Heart left ventricle (tissue), 13 donors: Measurements from ENCODE around the gene RAX2.

Experiments
- POLR2A ChIP-seq, 2 donors: fragments of 450-650 bp; IDR thresholded peaks; one replicate each; pipeline ENCODE4 v1.6.1; 2017; ENCODE audit warnings: antibody characterized with exemption in 2 of 2, mild to moderate bottlenecking in 2 of 2, moderate library complexity in 2 of 2
- TF ChIP-seq, protein P1 (sequence below), 12 donors: fragments of 200-600 bp; sonication (generic) in 4 of 12; IDR thresholded peaks; one replicate each; pipeline versions ENCODE4 v1.5.0 to v1.8.0; 2018 to 2022; ENCODE audit warnings: antibody characterized with exemption in 12 of 12, mild to moderate bottlenecking in 5 of 12
- donor health status: ischemic (EF 13 %, LVEDD 7.1; RV severe dilation, severe dysfunction).
- donor health status: DM: no; HTN: yes; CAD: no.
- donor health status: DM: no; HTN: no; CAD: no.
- donor health status: ischemic (EF 25% LVEDD 6.9; RV normal size, moderate dysfunction).
- donor health status: ischemic (EF 25% LVEDD 5.7; RV mildly dilated, moderate dysfunction).
- donor health status: ischemic (EF 35%, LVEDD 5.7; RV mildly dilated, moderate dysfunction).
- donor health status: nonischemic (EF 11% LVEDD 7.7; RV severe dilation, severe dysfunction).
- donor health status: DM: yes; HTN: yes; CAD: no.
- donor health status: PGD.
- donor health status: ischemic (EF 29% LVEDD 5.4; RV normal size, mild dysfunction).
- donor health status: nonischemic (EF 23%, LVEDD 6.1; RV moderate dilation, normal function).

GRCh38 chr19:3821156-3821555 is 49.1 kb upstream of the RAX2 start:
- TF ChIP-seq, protein P1, sequence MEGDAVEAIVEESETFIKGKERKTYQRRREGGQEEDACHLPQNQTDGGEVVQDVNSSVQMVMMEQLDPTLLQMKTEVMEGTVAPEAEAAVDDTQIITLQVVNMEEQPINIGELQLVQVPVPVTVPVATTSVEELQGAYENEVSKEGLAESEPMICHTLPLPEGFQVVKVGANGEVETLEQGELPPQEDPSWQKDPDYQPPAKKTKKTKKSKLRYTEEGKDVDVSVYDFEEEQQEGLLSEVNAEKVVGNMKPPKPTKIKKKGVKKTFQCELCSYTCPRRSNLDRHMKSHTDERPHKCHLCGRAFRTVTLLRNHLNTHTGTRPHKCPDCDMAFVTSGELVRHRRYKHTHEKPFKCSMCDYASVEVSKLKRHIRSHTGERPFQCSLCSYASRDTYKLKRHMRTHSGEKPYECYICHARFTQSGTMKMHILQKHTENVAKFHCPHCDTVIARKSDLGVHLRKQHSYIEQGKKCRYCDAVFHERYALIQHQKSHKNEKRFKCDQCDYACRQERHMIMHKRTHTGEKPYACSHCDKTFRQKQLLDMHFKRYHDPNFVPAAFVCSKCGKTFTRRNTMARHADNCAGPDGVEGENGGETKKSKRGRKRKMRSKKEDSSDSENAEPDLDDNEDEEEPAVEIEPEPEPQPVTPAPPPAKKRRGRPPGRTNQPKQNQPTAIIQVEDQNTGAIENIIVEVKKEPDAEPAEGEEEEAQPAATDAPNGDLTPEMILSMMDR (IDR thresholded peaks at IDR 0.05): no peak
- TF ChIP-seq POLR2A (IDR thresholded peaks at IDR 0.05): no peak
